ENCODE results near the gene BHLHE40.

BHLHE40 gene

DNA sequence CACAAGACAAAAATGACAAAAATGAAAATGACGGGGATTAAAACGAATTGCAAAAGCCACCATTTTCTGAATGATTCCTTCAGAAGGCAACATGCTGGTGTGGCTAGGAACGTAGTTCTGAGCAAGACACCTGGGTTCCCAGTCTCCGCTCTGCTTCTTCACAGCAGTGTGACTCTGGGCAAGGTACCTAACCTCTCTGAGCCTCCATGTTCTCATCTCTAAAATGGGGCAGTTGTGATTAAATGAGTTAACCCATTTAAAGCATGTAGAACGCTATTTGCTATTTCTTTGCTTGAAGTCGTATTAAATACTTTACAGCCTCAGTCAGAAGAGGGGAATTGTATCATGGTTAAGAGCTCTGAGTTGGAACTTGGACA, 23.6 kb downstream of the BHLHE40 start:
- no peak for DNase-seq

DNA sequence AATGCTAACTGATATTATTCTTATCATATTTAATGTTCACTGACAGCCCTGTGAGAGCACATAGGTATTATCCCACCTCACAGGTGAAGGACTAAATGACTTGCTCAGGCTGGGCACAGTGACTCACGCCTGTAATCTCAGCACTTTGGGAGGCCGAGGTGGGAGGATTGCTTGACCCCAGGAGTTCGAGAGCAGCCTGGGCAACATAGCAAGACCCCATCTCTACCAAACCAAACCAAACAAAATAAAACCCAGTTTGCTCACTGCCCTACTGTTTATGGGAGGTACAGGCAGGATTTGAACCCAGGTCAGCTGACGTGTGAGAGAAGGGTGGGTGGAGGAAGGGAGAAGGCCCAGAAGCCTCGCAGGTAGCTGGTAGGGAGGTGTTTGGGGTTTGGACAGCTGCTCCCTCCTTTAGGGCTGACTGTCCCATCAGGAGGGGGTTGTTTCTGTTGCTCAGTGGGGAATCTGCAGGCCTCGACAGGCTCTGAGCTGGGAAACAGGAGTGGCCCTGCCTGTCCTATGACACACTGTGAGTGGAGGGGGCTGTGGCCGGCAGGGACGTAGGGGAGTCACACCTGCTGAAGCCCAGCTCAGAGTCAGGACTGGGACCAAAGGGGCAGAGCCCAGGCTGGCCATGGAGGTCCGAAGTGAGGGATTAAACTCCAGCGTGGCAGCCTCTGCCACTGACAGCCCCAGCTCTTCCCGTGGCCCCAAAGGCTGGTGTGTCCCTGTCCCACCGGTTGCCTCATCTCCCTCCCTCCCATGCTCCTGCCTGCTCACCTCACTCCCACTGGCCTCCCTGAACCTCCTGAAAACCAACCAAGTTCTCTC, 25.3 kb downstream of the BHLHE40 start:
- no peak for DNase-seq

DNA sequence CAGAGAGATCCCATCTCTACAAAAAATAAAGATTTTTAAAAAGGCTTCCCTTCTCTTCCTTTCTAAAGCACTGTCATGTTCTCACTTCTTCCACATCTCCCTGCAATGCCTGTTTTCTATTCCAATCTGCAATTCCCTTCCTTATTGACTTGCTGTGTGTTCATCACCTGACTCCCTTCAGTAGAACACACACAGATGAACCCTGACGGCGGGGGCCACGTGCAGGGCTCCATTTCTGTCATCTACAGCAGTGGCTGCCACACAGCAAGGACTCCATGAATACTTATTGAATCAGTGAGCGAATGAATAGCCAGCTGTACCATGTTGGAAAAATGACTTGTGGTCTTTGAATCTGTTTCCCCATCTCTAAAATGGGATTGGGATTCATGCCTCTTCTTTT, 26.1 kb downstream of the BHLHE40 start:
- no peak for DNase-seq

DNA sequence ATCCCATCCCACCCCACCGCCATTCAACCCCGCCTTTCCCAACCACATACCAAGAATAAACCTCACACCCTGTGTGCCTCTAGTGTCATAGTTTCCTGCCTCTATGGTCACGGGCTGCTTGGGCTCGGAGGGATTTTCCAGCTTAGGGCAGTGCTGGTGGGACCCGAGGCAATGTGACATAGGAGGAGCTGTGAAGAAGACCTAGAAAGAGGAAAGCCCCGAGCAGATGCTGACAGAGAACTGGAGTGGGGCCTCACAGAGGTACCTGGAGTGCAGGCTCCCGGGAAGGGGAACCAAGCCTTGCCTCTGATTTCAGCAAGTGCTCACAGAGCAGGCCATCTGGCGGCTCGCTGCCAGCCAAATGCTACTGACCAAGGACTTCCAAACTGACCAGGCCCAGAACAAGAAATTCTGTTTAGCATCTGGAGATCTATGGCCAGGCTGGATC, 27.5 kb downstream of the BHLHE40 start:
- DNase-seq = peak; percentile 30

DNA sequence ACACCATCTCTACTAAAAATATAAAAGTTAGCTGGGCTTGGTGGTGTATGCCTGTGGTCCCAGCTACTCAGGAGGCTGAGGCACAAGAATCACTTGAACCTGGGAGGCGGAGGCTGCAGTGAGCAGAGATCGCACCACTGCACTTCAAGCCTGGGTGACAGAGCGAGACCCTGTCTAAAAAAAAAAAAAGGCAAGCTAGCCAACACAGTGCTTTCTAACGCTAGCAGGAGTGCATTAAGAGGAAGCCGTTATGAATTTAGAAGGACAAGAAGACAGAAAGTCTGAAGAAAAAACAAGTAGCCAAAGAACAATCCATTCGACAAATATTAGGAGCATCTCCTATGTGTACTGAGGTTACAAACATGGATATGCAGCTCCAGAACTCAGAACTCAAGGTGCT, 28.6 kb downstream of the BHLHE40 start:
- DNase-seq = no peak

DNA sequence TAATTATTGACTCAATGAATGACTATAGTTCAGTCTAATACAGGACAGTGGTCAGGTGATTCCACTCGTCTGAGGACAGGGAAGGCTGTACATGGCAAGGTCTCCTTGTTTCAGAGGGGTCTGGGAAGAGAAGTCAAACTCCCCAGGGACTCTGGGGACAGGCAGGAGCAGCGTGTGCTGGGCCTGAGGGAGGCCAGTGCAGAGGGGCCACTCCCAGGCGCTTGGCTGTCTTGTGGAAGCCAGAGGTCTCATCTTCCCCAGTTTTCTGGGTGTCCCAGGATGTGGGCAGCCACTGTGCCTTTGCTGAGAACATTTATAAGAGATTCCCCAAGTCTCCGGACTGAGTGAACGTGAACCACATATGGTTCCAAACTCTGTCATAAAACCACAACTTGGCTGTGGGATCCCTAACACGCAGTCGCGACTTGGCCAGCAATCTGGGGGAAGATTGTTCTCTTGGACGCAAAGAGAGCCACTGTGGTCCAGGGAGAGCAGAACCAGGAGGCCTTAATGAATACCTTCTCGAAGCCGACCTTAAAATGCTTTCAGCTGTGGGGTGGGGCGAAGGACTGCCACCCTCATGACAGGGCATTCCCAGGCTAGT, 30.4 kb downstream of the BHLHE40 start:
- no peak for DNase-seq

DNA sequence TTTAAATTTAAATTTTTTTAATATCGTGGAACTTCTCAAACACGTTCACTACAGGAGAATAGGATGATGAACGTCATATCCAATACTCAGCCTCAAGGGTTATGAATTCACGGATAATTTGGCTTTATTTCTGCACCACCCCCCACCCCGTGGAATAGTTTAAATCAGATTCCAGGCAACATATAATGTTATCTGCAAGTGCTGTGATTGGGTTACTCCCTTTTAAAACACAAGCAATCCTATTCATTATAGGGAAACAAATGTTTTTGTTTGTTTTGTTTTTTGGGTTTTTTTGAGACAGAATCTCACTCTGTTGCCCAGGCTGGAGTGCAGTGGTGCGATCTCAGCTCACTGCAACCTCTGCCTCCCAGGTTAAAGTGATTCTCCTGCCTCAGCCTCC, 30.9 kb downstream of the BHLHE40 start:
- no peak for DNase-seq

DNA sequence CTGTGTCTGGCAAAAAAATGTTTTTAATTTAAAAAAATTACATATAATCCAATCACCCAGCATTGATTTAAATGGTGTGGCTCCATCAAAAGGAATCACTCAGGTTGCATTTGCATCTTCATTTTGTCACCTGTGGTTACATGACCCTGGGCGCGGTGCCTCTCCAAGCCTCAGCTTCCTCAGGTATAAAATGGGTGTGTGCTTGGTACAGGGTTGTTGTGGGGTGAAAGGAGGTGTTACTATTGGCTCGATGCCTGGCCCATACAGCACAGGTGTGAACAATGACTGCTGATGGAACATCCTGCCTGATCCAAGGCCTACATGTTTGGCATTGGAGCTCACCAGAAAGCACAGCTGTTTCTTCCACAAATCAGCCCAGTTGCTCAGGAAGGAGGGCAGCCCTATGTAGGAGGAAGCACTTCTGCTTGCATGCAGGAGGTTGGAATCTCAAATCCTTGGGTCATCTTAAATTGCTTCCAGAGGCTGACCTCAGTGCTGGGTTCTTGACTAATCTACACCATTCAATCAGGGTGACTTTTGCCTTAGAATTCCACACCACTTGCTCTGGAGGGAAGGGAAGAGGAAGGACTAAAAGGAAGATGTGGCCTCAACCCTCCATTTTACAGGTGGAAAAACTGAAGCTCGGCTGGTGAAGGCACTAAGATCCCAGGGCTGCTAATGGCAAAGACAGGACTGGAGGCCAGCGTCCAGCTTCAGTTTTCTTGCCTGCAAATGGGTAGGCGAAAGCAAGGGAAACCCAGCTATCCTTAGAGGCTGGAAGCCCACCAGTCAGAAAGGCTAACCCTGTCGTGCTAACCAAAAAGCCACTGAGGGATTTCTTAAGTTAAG, 31.7 kb downstream of the BHLHE40 start:
- DNase-seq = no peak

DNA sequence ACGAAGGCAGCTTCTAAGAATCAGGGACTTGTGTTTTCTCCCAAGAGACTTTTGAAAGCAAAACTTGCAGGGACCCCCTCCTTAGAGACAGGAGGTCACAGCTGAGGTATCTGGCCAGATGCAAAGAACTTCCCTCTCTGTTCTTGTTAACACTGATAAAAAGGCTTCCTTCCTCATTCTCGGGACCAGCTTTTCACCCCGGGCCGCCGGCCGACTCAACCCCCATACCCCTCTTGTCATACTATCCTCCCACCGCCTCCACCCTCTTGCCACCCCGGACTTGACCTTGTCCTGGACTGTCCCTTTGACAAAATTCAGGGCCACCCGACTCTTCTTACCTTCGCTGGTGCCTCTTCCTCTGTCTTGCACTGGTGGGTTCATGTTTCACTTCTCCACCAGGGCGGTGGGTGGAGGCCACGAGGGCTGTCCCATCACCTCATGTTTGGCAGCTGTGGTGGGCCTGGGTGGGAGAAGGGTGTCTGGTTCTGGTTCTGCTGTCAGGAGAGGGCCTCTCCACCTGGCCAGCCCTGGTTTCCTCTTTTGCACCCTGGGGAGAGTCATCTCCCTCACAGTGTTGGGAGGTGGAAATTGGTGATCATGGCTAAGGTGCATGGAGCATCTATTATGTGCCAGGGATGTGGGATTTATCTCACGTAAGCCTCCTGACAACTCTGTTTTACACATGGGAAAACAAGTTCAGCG, 32.5 kb downstream of the BHLHE40 start:
- no peak for DNase-seq

DNA sequence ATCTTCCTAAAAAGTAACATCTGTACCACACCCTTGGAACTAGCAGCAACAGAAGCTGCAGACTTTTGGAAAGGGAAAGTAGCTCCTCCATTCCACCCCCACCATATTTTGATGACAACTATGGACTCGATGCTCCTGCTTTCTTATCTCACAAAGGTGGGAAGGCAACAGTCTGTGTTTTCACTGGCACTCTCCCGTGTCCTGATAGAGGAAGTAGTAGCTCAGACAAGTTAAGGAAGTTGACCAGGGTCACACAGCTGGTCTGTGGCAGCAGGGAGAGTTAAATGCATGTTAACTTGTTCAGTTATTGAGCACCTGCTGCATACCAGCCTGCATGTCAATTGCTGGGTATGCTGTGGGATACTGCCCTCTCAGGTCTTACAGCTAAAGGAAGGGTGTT, 33.1 kb downstream of the BHLHE40 start:
- DNase-seq = no peak

DNA sequence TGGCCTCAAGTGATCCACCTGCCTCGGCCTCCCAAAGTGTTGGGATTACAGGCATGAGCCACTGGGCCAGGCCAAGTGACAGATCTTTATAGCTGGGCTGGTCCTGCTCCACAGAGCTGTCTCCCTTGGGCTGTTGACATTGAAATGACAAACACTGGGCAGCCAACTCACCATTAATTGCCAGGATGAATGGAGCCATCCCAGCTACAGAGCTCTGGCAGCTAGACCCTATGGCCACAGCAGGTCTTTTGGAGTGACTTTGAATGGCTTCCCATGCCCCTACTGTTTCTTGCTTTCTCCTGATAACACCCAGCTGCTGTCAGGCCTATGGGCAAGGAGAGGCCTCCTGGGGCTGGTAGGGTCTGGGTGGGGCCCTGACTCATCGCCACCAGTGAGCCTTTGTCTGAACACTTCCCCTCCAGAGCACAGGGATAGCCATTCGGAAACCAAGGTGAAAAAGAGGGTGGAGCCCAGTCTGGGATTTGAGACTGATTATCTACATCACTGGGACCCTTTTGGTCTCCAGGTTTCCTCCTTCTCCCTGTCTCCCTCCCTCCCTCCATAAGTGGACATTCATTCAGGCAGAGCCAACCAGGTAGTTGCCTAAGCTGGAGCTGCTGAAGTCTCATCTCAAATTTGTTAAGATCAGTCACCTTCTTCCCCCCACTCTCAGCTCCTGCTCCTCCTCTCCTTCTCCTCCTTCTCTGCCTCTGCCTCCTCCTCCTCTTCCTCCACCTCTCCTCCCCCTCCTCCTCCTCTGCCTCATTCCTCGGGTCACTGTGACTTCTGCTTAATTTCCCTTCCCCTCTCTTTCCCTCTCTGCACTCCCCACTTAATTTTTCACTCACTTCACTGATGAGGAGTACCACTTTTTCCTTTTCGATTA, 34.0 kb downstream of the BHLHE40 start:
- no peak for DNase-seq

DNA sequence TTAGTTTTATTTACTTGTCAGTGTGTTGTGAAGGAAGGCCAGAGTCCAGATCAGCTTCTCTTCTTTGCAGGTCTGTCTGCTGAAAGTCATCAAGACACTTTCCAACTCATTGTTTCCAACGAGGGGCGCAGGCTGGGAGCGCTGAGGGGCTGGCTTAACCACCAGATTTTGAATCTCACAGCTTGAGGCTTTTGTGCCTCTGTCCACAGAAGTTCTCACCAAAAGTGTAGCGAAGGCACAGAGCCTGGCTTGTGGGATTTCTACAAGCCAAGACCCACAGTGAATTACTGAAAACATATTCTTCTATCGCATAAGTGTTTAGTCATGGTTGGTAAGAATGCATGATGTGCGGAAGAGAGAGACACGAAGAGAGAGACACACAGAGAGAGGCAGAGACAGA, 35.2 kb downstream of the BHLHE40 start:
- no peak for DNase-seq

DNA sequence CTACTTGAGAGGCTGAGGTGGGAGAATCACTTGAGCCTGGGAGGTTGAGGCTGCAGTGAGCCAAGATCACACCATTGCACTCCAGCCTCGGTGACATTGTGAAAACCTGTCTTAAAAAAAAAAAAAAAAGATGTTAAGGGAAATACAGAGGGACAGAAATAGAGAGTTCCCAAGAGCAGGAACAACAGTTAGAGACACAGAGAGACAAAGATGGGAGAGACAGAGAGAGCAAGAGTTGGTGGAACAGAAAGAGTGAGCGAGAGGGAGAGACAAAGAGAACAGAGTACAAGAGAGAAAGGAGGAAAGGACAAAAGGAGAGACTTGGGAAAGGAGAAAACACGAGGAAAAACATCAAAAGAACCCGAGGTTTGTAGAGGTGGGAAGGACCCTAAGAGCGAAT, 35.8 kb downstream of the BHLHE40 start:
- DNase-seq = no peak

DNA sequence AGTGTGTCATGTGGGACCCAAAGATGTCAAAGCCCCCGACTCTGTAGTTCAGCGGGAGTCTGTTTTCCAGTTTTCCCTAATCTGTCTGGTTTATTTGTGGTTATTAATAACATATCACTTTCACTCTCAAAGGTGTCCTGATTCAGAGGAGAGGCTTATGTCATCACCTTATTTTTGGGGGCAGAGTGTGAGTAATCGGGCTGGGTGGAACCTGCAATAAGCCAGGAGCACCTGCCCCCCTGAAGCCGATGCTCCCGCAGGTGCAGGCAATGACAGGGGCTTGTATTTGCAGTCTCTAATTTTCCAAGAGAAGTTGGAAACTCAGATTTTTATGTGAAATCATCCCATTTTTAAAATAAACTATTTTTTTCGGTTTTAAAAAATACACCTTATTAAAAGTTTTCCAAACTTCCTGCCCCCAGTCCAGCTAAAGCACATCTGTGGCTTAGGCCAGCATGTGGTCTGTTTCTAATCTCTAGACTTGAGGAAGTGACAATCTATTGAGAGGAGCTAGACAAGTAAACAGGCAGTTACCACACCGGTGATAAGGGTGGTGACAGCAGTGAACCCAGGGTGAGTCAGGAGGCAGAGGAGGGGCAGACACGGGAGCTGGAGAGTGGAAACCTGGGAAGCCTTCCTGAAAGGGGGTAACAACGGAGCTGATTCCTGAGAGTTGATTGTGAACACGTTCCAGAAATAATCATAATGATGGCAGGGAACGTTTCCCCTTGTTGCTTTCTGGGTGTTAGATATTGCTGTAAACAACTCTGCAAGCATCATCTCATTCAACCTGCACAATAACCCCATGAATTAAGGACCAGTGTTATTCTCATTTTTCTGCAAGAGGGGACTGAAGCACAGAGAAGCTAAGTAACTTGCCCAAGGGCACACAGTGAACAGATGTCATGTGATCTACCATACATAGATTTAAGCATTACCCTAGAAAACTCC, 37.2 kb downstream of the BHLHE40 start:
- DNase-seq = no peak

DNA sequence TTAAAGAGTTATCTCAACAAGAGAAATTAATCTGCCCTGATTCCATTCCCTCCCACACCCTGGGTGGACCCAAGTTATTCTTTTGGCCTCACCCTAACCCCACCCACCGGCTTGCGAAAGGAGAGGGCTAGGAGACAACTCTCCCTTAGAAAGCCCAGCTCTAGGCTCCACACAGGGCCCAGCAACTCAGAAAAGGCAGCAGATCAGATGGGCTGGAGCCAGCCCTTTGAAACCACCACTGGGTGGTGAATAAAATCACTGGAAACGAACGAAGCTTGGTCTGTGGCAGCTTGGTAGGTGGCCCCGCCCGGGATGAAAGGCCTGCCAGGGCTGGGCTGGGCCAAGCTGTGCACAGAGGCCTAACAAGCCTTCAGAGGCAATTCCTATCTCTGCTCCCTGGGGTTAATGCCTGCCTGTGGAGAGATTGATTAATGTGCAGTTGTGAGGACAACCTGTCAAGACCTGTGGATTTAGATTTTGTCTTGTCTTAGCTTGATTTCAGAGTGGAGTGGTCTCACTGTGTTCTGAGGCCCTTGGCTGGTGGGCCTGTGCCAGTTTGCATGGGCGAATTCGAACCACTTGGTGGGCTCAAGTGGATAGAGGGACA, 38.8 kb downstream of the BHLHE40 start:
- no peak for DNase-seq

DNA sequence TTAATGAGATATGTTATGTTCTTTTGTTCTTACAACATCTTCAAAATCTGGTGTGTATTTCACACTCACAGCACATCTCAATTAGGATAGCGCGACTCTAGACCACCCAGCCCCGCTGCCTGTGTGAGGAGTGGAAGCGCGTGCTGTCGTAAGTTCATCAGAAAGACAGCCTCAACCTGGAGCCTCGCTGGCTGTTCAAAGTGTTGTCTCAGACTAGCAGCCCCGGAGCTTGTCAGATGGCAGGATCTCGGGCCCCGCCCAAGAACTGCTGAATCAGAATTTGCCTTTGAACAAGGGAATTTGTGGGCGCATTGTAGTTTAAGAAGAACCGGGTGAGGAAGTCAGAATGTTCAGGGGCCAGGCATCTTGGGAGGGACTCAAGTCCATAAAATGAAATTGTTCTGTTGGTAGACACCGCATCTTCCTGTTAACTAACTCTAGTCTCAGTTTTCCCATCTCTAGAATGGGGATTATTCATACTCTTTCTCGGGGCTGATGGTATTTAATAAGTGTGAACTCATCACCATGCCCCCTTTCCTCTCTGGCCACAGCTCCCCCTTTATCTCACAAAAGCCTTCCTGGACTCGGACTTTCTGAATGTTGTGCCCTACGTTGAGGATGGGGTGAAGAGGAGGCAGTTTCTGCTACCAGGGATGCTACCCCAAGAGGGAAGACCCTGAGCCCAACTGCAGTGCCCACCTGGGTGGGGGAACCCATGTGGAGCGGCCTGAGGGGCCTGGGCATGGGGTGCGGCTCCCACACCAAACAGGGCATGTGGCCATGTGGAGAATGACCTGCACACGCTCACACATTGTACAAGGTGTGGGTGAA, 40.4 kb downstream of the BHLHE40 start:
- peak; percentile 68 for DNase-seq

DNA sequence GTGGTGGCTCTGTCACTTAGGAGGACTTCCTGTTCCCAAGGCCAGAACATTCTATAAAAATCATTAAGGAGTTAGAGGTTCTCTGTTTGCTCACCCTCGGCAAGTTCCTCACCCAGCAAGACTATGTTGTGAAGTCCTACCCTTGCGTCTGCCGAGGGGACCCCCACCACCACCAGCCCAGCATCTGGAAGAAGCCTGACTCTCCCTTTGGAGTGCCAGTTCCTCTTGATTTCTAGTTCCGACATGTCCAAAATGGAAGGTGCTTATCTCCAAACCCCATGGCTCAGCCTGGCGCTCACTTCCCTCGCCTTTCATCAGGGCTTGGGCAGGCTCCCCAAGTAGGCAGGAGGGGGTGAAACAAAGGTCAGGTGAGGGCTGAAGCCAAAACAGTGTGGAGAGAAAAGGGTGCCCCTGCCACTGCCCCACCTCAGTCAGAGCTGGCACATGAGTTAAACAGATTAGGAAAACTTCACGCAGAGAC, 41.0 kb downstream of the BHLHE40 start:
- no peak for DNase-seq

DNA sequence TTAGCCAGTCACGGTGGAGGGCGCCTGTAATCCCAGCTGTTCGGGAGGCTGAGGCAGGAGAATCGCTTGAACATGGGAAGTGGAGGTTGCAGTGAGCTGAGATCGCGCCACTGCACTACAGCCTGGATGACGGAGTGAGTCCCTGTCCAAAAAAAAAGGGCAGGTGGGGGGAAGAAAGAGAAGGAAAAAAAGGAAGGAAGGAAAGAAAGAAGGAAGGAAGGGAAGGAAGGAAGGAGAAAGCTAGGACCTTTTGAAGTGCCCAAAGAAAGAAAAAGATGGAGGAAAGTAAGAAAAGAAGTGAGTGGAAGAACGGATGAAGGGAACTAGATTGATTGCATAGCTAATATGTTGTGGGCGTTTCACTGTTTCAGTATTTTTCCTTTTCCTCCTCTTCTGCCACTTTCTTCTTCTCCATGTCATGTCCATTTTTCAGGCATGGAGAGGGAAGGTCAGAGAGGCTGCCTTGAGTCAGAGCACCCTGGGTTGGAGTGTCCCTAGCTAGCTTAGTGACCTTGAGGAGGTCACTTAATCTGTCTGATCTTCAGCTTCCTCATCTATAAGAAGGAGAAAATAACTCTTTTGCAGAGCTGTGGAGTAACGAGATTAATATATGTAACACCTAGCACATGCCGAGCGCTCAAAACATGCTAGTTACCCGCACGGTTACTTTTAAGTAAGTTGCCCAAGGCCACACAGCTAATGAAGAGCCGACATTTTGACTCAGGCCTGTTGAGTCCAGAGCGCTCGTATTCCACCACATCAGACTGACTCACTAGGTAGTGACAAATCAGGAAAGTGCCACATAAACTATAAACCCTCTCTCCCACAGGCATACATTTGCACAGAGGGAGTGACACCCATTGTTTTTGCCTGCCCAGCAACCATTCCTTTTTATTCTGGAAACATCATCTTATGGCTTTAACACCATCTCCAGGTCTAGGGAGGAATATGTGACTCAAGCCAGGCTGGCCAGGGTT, 42.2 kb downstream of the BHLHE40 start:
- DNase-seq = no peak
